ENCODE measurements around the gene ACAD9.

The ACAD9 gene

GRCh38 chr3:128902426-128902825 lies 23.0 kb downstream of the ACAD9 start:
- Histone ChIP-seq H3K36me3 (ENCODE audit: insufficient read depth, low read length) (peaks cover 97% of the 10 kb centered on the region), H3K9me3 (ENCODE audit: low read depth, low read length) (no peaks in the 10 kb centered on the region), H3K27ac (no peak overlapping the region), H3K4me3 (no peak overlapping the region), H3K9ac (ENCODE audit: insufficient read length) (no peak overlapping the region)
- TF ChIP-seq FOXP2 (optimal IDR thresholded peaks at IDR 0.05; ENCODE audit: control extremely low read depth, extremely low read length, insufficient read depth): no peak
- no peak for TF ChIP-seq EZH2 (IDR thresholded peaks at IDR 0.05)
- TF ChIP-seq POLR2AphosphoS5 (IDR thresholded peaks at IDR 0.05; ENCODE audit: borderline replicate concordance, low read depth, low read length): no peak
- DNase-seq (ENCODE audit: low read depth, low spot score): no peak

- no peak overlapping the region for H3K9ac ChIP-seq (ENCODE audit: insufficient read length)
- H3K4me3 ChIP-seq: no peak overlapping the region
- H3K27ac ChIP-seq: no peak overlapping the region
- TF ChIP-seq POLR2AphosphoS5 (IDR thresholded peaks at IDR 0.05; ENCODE audit: borderline replicate concordance, low read depth, low read length) (no peak), EZH2 (IDR thresholded peaks at IDR 0.05) (no peak), FOXP2 (optimal IDR thresholded peaks at IDR 0.05; ENCODE audit: control extremely low read depth, extremely low read length, insufficient read depth) (no peak)
- no peaks in the 10 kb centered on the region for H3K9me3 ChIP-seq (ENCODE audit: low read depth, low read length)
- H3K36me3 ChIP-seq (ENCODE audit: insufficient read depth, low read length): peaks cover 97% of the 10 kb centered on the region
- no peak for DNase-seq (ENCODE audit: low read depth, low spot score)
These were observed 24.1 kb downstream of the ACAD9 start for GRCh38 chr3:128903501-128903900.

- Histone ChIP-seq H3K4me3 (no peak overlapping the region), H3K9me3 (ENCODE audit: low read depth, low read length) (no peaks in the 10 kb centered on the region), H3K27ac (no peak overlapping the region), H3K36me3 (ENCODE audit: insufficient read depth, low read length) (peaks cover 97% of the 10 kb centered on the region), H3K9ac (ENCODE audit: insufficient read length) (no peak overlapping the region)
- DNase-seq (ENCODE audit: low read depth, low spot score): no peak
- TF ChIP-seq POLR2AphosphoS5 (IDR thresholded peaks at IDR 0.05; ENCODE audit: borderline replicate concordance, low read depth, low read length) (no peak), FOXP2 (optimal IDR thresholded peaks at IDR 0.05; ENCODE audit: control extremely low read depth, extremely low read length, insufficient read depth) (no peak), EZH2 (IDR thresholded peaks at IDR 0.05) (no peak)
These were observed 26.8 kb downstream of the ACAD9 start for GRCh38 chr3:128906031-128906803.

GRCh38 chr3:128906804-128907525 lies 27.5 kb downstream of the ACAD9 start:
- no peak for TF ChIP-seq EZH2 (IDR thresholded peaks at IDR 0.05)
- TF ChIP-seq FOXP2 (optimal IDR thresholded peaks at IDR 0.05; ENCODE audit: control extremely low read depth, extremely low read length, insufficient read depth): no peak
- TF ChIP-seq POLR2AphosphoS5 (IDR thresholded peaks at IDR 0.05; ENCODE audit: borderline replicate concordance, low read depth, low read length): no peak
- H3K4me3 ChIP-seq: no peak overlapping the region
- no peaks in the 10 kb centered on the region for H3K9me3 ChIP-seq (ENCODE audit: low read depth, low read length)
- H3K36me3 ChIP-seq (ENCODE audit: insufficient read depth, low read length): peaks cover 97% of the 10 kb centered on the region
- H3K27ac ChIP-seq: no peak overlapping the region
- no peak for DNase-seq (ENCODE audit: low read depth, low spot score)
- H3K9ac ChIP-seq (ENCODE audit: insufficient read length): no peak overlapping the region

GRCh38 chr3:128907706-128908445 lies 28.5 kb downstream of the ACAD9 start:
- DNase-seq (ENCODE audit: low read depth, low spot score): no peak
- TF ChIP-seq POLR2AphosphoS5 (IDR thresholded peaks at IDR 0.05; ENCODE audit: borderline replicate concordance, low read depth, low read length): no peak
- TF ChIP-seq EZH2 (IDR thresholded peaks at IDR 0.05): no peak
- TF ChIP-seq FOXP2 (optimal IDR thresholded peaks at IDR 0.05; ENCODE audit: control extremely low read depth, extremely low read length, insufficient read depth): no peak
- H3K36me3 ChIP-seq (ENCODE audit: insufficient read depth, low read length): peaks cover 97% of the 10 kb centered on the region
- H3K27ac ChIP-seq: no peak overlapping the region
- H3K9ac ChIP-seq (ENCODE audit: insufficient read length): no peak overlapping the region
- no peaks in the 10 kb centered on the region for H3K9me3 ChIP-seq (ENCODE audit: low read depth, low read length)
- H3K4me3 ChIP-seq: no peak overlapping the region

- no peak overlapping the region for H3K4me3 ChIP-seq
- no peak overlapping the region for H3K27ac ChIP-seq
- TF ChIP-seq FOXP2 (optimal IDR thresholded peaks at IDR 0.05; ENCODE audit: control extremely low read depth, extremely low read length, insufficient read depth) (no peak), EZH2 (IDR thresholded peaks at IDR 0.05) (no peak)
- peaks cover 97% of the 10 kb centered on the region for H3K36me3 ChIP-seq (ENCODE audit: insufficient read depth, low read length)
- no peak overlapping the region for H3K9ac ChIP-seq (ENCODE audit: insufficient read length)
- no peaks in the 10 kb centered on the region for H3K9me3 ChIP-seq (ENCODE audit: low read depth, low read length)
- no peak for DNase-seq (ENCODE audit: low read depth, low spot score)
These were observed 29.5 kb downstream of the ACAD9 start for GRCh38 chr3:128908951-128909350.

GRCh38 chr3:128910006-128910405 lies 30.6 kb downstream of the ACAD9 start:
- Histone ChIP-seq H3K4me3 (no peak overlapping the region), H3K27ac (no peak overlapping the region), H3K9ac (ENCODE audit: insufficient read length) (no peak overlapping the region), H3K9me3 (ENCODE audit: low read depth, low read length) (no peaks in the 10 kb centered on the region), H3K36me3 (ENCODE audit: insufficient read depth, low read length) (peaks cover 99% of the 10 kb centered on the region)
- DNase-seq (ENCODE audit: low read depth, low spot score): no peak
- TF ChIP-seq EZH2 (IDR thresholded peaks at IDR 0.05) (no peak), FOXP2 (optimal IDR thresholded peaks at IDR 0.05; ENCODE audit: control extremely low read depth, extremely low read length, insufficient read depth) (no peak), POLR2AphosphoS5 (IDR thresholded peaks at IDR 0.05; ENCODE audit: borderline replicate concordance, low read depth, low read length) (no peak)

- no peak overlapping the region for H3K4me3 ChIP-seq
- TF ChIP-seq POLR2AphosphoS5 (IDR thresholded peaks at IDR 0.05; ENCODE audit: borderline replicate concordance, low read depth, low read length) (no peak), EZH2 (IDR thresholded peaks at IDR 0.05) (no peak), FOXP2 (optimal IDR thresholded peaks at IDR 0.05; ENCODE audit: control extremely low read depth, extremely low read length, insufficient read depth) (no peak)
- H3K36me3 ChIP-seq (ENCODE audit: insufficient read depth, low read length): peaks cover 99% of the 10 kb centered on the region
- no peak for DNase-seq (ENCODE audit: low read depth, low spot score)
- H3K9ac ChIP-seq (ENCODE audit: insufficient read length): no peak overlapping the region
- H3K27ac ChIP-seq: no peak overlapping the region
- H3K9me3 ChIP-seq (ENCODE audit: low read depth, low read length): no peaks in the 10 kb centered on the region
These were observed 32.5 kb downstream of the ACAD9 start for GRCh38 chr3:128911911-128912310.

All from SK-N-MC (cell line).